GM12878 (cell line): ENCODE results near the gene RREB1. TPM values are rescaled to one million over a fixed set of nuclear protein-coding genes. Genes with fewer than 3 reads are reported as not detected.

ENCODE experiments used
- ATAC-seq: fragments of 200-7000 bp; cut with Tn5 transposase; 3 replicates; pipeline ENCODE4 v1.9.1; 2020; ENCODE audit warnings: mild to moderate bottlenecking, moderate library complexity
- BruUV-seq: library from RNA; stranded (reverse); fragments of 400-500 nt; replicated peaks from 2 replicates; lab custom pipeline; 2021; lab: Mats Ljungman, UMichigan
- CTCF ChIA-PET: fragments of 300-600 bp; sonication (Branson Sonifier 250); formaldehyde crosslinking; extraction: SDS; loops from one replicate; lab custom pipeline; 2021; ENCODE audit warnings: inconsistent platforms; lab: Yijun Ruan, JAX
- POLR2A ChIA-PET: fragments of 350-600 bp; formaldehyde crosslinking; extraction: SDS; loops from one replicate; lab custom pipeline; 2021; ENCODE audit warnings: inconsistent platforms; lab: Charles Lee
- RAD21 ChIA-PET: fragments of 300-600 bp; sonication (Branson Sonifier 250); formaldehyde crosslinking; loops from one replicate; lab custom pipeline; 2023; ENCODE audit warnings: antibody characterized with exemption; ENCODE audit not compliant: unreplicated experiment; lab: Charles Lee
- SMC1A ChIA-PET: fragments of 300-600 bp; sonication (Branson Sonifier 250); formaldehyde crosslinking; loops from one replicate; lab custom pipeline; 2023; ENCODE audit not compliant: unreplicated experiment, uncharacterized antibody; lab: Charles Lee
- DNase-seq: peaks from one replicate; pipeline ENCODE4 v3.0.0-alpha.2; 2011; ENCODE audit warnings: low read depth, low spot score
- FAIRE-seq: peaks from 3 replicates; lab custom pipeline; 2011; peaks lifted over from hg19 to GRCh38; lab: Jason Lieb, UNC
- H2AFZ ChIP-seq: 2 replicates; pipeline ENCODE4 v1.6.0; 2011; ENCODE audit warnings: low read depth, low read length, control low read depth; ENCODE audit not compliant: control insufficient read depth
- H3K27ac ChIP-seq: 2 replicates; pipeline ENCODE4 v1.5.1; 2011; ENCODE audit warnings: control low read depth; ENCODE audit not compliant: control insufficient read depth, insufficient read depth
- H3K27me3 ChIP-seq, 2 experiments: replicated peaks in 1 of 2; 2 replicates each; pipeline versions ENCODE4 v1.6.0 to v1.6.1; 2011; ENCODE audit warnings: low read length in 1 of 2; ENCODE audit not compliant: control insufficient read depth in 2 of 2, insufficient read depth in 2 of 2
- H3K36me3 ChIP-seq, 2 experiments: 2 replicates each; pipeline ENCODE4 v1.5.1; 2011; ENCODE audit warnings: low read length in 1 of 2; ENCODE audit not compliant: control insufficient read depth in 2 of 2, insufficient read depth in 2 of 2
- H3K4me1 ChIP-seq: 2 replicates; pipeline ENCODE4 v1.6.1; 2011; ENCODE audit warnings: mild to moderate bottlenecking, low read length, moderate library complexity, mixed read lengths; ENCODE audit not compliant: control insufficient read depth, insufficient read depth
- H3K4me2 ChIP-seq: 2 replicates; pipeline ENCODE4 v1.6.0; 2011; ENCODE audit warnings: control low read depth; ENCODE audit not compliant: control insufficient read depth, insufficient read depth
- H3K4me3 ChIP-seq: fragments of 200-600 bp; sonication (generic); 2 replicates; pipeline ENCODE4 v1.5.1; 2016
- H3K79me2 ChIP-seq: 2 replicates; pipeline ENCODE4 v1.6.0; 2011; ENCODE audit warnings: low read length; ENCODE audit not compliant: control insufficient read depth, insufficient read depth
- H3K9ac ChIP-seq: 2 replicates; pipeline ENCODE4 v1.8.0; 2011; ENCODE audit warnings: low read length, control low read depth, mixed read lengths; ENCODE audit not compliant: control insufficient read depth, insufficient read depth
- H3K9me3 ChIP-seq: replicated peaks from 3 replicates; pipeline ENCODE4 v1.5.1; 2011; ENCODE audit warnings: mild to moderate bottlenecking, low read length; ENCODE audit not compliant: control insufficient read depth, insufficient read depth
- H4K20me1 ChIP-seq: 2 replicates; pipeline ENCODE4 v1.6.0; 2011; ENCODE audit not compliant: control insufficient read depth, insufficient read depth
- GABPA ChIP-seq: IDR thresholded peaks from 2 replicates; pipeline ENCODE4 v1.6.1; 2014; ENCODE audit warnings: antibody characterized with exemption, low read depth, mild to moderate bottlenecking, inconsistent platforms
- HDAC6 ChIP-seq: fragments of 200-600 bp; sonication (generic); IDR thresholded peaks from one replicate; pipeline ENCODE4 v1.8.0; 2017; ENCODE audit warnings: antibody characterized with exemption; ENCODE audit not compliant: unreplicated experiment
- NBN ChIP-seq: fragments of 450-650 bp; IDR thresholded peaks from 2 replicates; pipeline ENCODE4 v1.6.1; 2016
- NFIC ChIP-seq: IDR thresholded peaks from 2 replicates; pipeline ENCODE4 v1.6.1; 2012; ENCODE audit warnings: low read depth, mild to moderate bottlenecking, inconsistent platforms, low read length, moderate library complexity
- NR2F1 ChIP-seq: fragments of 450-650 bp; conservative IDR thresholded peaks from 2 replicates; pipeline ENCODE4 v1.6.1; 2017; ENCODE audit warnings: mild to moderate bottlenecking
- RCOR1 ChIP-seq: conservative IDR thresholded peaks from 2 replicates; pipeline ENCODE4 v1.6.1; 2012; ENCODE audit warnings: low read depth, low read length, improper control_type of control experiment
- SMARCA5 ChIP-seq: fragments of 450-650 bp; IDR thresholded peaks from 2 replicates; pipeline ENCODE4 v1.6.1; 2017; ENCODE audit warnings: mild to moderate bottlenecking
- SREBF1 ChIP-seq: IDR thresholded peaks from 2 replicates; pipeline ENCODE4 v1.6.1; 2012; ENCODE audit warnings: mild to moderate bottlenecking, low read length
- STAT3 ChIP-seq: IDR thresholded peaks from 2 replicates; pipeline ENCODE4 v1.6.1; 2011; ENCODE audit warnings: low read depth, low read length, improper control_type of control experiment
- YBX1 ChIP-seq: fragments of 450-650 bp; IDR thresholded peaks from 2 replicates; pipeline ENCODE4 v1.6.1; 2016; ENCODE audit warnings: antibody characterized with exemption
- WGBS: methylation state at CpG from one replicate; pipeline ENCODE4 v1.1.6; 2016; ENCODE audit warnings: low lambda C conversion rate; ENCODE audit not compliant: insufficient replicate concordance, insufficient coverage; ENCODE audit errors: missing lambda C conversion rate; 5-methylcytosine and 5-hydroxymethylcytosine counted together
- in situ Hi-C: fragments of 300-500 bp; cut with MboI; formaldehyde crosslinking; loops from 9 replicates; pipeline ENCODE4 v1.14.3; 2018; ENCODE audit warnings: mixed read lengths
- intact Hi-C: fragments of 100-400 bp; cut with micrococcal nuclease; formaldehyde crosslinking; loops from one replicate; pipeline ENCODE4 v1.14.2; 2022; ENCODE audit not compliant: unreplicated experiment
- polyA plus RNA-seq, 11 experiments: library from polyadenylated mRNA; depleted of rRNA in 4 of 11; unstranded in 6 of 11; stranded (reverse) in 5 of 11; fragments of >200 nt; fragmentation: Nextera tagmentation in 4 of 11; fragmentation: Illumina TruSeq in 1 of 11; extraction: Ambion mirVana in 4 of 11; extraction: Trizol in 1 of 11; gene quantifications; 1 replicate in 1 of 11; 2 replicates in 10 of 11; pipeline versions ENCODE4 v1.2.1 to v1.2.3, GENCODE V29; 2011 to 2016; ENCODE audit warnings: inconsistent platforms in 2 of 11, missing spikeins in 2 of 11, low read depth in 1 of 11
- total RNA-seq, 4 experiments: library from RNA; depleted of rRNA in 3 of 4; stranded (reverse); fragments of >200 nt in 3 of 4; fragmentation: Illumina TruSeq in 1 of 4; extraction: Trizol in 1 of 4; gene quantifications; 2 replicates each; pipeline versions ENCODE4 v1.2.1 to v1.2.3, GENCODE V29; 2013 to 2021
- TF ChIP-seq, protein P1 (sequence below): fragments of 450-650 bp; conservative IDR thresholded peaks from 2 replicates; pipeline ENCODE4 v1.6.1; 2017; ENCODE audit warnings: mild to moderate bottlenecking, moderate library complexity
- TF ChIP-seq, protein P2 (sequence below): fragments of 450-650 bp; IDR thresholded peaks from 2 replicates; pipeline ENCODE4 v1.6.1; 2016; ENCODE audit warnings: mild to moderate bottlenecking
- TF ChIP-seq, protein P3 (sequence below): fragments of 450-650 bp; IDR thresholded peaks from 2 replicates; pipeline ENCODE4 v1.6.1; 2018; ENCODE audit warnings: mild to moderate bottlenecking, low read depth, moderate library complexity; ENCODE audit not compliant: partially characterized antibody
- TF ChIP-seq, protein P4 (sequence below): fragments of 450-650 bp; IDR thresholded peaks from 2 replicates; pipeline ENCODE4 v1.6.1; 2017; ENCODE audit warnings: mild to moderate bottlenecking, moderate library complexity

RREB1 gene
- total and polyA plus RNA-seq, 10 of the 15 experiments (the other 5 are each of a cell fraction or from before 2014, with no cell fraction given), result 1.9 to 30.3 (median 8.6) TPM

DNA sequence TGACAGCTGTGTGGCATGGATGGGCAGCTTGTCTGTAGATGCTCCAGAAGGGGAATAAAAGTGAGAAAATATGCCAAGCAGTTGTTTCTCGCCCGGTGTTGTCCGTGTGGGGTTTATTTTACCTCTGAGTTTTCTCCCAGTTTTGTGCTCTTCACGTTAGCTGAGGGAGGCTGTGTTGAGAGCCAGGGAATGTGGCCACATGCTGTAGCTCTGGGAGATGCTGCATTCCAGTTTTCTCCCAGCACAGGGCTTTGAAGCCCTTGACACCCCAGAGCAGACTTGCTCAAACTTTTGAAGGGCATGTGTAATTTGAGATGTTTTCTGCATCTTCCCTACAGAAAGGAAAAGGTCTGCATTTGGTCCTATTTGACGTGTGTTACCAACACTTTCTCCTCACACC, 67.7 kb downstream of the RREB1 start:
- peaks cover 54% of the 10 kb centered on the region for H3K79me2 ChIP-seq
- TF ChIP-seq SREBF1, result no peak
- TF ChIP-seq, protein P1, sequence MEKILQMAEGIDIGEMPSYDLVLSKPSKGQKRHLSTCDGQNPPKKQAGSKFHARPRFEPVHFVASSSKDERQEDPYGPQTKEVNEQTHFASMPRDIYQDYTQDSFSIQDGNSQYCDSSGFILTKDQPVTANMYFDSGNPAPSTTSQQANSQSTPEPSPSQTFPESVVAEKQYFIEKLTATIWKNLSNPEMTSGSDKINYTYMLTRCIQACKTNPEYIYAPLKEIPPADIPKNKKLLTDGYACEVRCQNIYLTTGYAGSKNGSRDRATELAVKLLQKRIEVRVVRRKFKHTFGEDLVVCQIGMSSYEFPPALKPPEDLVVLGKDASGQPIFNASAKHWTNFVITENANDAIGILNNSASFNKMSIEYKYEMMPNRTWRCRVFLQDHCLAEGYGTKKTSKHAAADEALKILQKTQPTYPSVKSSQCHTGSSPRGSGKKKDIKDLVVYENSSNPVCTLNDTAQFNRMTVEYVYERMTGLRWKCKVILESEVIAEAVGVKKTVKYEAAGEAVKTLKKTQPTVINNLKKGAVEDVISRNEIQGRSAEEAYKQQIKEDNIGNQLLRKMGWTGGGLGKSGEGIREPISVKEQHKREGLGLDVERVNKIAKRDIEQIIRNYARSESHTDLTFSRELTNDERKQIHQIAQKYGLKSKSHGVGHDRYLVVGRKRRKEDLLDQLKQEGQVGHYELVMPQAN, result no peak
- TF ChIP-seq STAT3, result no peak
- TF ChIP-seq NR2F1, result no peak
- TF ChIP-seq RCOR1, result no peak
- TF ChIP-seq, protein P2, sequence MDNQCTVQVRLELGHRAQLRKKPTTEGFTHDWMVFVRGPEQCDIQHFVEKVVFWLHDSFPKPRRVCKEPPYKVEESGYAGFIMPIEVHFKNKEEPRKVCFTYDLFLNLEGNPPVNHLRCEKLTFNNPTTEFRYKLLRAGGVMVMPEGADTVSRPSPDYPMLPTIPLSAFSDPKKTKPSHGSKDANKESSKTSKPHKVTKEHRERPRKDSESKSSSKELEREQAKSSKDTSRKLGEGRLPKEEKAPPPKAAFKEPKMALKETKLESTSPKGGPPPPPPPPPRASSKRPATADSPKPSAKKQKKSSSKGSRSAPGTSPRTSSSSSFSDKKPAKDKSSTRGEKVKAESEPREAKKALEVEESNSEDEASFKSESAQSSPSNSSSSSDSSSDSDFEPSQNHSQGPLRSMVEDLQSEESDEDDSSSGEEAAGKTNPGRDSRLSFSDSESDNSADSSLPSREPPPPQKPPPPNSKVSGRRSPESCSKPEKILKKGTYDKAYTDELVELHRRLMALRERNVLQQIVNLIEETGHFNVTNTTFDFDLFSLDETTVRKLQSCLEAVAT, result no peak
- no peak for TF ChIP-seq YBX1
- no peak for TF ChIP-seq GABPA
- TF ChIP-seq, protein P3, sequence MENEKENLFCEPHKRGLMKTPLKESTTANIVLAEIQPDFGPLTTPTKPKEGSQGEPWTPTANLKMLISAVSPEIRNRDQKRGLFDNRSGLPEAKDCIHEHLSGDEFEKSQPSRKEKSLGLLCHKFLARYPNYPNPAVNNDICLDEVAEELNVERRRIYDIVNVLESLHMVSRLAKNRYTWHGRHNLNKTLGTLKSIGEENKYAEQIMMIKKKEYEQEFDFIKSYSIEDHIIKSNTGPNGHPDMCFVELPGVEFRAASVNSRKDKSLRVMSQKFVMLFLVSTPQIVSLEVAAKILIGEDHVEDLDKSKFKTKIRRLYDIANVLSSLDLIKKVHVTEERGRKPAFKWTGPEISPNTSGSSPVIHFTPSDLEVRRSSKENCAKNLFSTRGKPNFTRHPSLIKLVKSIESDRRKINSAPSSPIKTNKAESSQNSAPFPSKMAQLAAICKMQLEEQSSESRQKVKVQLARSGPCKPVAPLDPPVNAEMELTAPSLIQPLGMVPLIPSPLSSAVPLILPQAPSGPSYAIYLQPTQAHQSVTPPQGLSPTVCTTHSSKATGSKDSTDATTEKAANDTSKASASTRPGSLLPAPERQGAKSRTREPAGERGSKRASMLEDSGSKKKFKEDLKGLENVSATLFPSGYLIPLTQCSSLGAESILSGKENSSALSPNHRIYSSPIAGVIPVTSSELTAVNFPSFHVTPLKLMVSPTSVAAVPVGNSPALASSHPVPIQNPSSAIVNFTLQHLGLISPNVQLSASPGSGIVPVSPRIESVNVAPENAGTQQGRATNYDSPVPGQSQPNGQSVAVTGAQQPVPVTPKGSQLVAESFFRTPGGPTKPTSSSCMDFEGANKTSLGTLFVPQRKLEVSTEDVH, result no peak
- TF ChIP-seq NFIC, result no peak
- TF ChIP-seq SMARCA5, result no peak
- TF ChIP-seq, protein P4, sequence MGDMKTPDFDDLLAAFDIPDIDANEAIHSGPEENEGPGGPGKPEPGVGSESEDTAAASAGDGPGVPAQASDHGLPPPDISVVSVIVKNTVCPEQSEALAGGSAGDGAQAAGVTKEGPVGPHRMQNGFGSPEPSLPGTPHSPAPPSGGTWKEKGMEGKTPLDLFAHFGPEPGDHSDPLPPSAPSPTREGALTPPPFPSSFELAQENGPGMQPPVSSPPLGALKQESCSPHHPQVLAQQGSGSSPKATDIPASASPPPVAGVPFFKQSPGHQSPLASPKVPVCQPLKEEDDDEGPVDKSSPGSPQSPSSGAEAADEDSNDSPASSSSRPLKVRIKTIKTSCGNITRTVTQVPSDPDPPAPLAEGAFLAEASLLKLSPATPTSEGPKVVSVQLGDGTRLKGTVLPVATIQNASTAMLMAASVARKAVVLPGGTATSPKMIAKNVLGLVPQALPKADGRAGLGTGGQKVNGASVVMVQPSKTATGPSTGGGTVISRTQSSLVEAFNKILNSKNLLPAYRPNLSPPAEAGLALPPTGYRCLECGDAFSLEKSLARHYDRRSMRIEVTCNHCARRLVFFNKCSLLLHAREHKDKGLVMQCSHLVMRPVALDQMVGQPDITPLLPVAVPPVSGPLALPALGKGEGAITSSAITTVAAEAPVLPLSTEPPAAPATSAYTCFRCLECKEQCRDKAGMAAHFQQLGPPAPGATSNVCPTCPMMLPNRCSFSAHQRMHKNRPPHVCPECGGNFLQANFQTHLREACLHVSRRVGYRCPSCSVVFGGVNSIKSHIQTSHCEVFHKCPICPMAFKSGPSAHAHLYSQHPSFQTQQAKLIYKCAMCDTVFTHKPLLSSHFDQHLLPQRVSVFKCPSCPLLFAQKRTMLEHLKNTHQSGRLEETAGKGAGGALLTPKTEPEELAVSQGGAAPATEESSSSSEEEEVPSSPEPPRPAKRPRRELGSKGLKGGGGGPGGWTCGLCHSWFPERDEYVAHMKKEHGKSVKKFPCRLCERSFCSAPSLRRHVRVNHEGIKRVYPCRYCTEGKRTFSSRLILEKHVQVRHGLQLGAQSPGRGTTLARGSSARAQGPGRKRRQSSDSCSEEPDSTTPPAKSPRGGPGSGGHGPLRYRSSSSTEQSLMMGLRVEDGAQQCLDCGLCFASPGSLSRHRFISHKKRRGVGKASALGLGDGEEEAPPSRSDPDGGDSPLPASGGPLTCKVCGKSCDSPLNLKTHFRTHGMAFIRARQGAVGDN, result no peak
- TF ChIP-seq HDAC6, result no peak
- no peak for TF ChIP-seq NBN
- TF ChIP-seq, all 136 proteins: peak for 0
- FAIRE-seq (no peak), DNase-seq (no peak), ATAC-seq (no peak)
- in situ Hi-C loops, result no loop called here
- no peak overlapping the region for H3K27ac ChIP-seq
- SMC1A ChIA-PET, result interaction anchor here (0.9 to 2.1 kb wide), 3 partner anchors 13 to 498 kb away, joined by 3 to 4 read pairs (median 3); no protein-coding TSS in a partner anchor
- POLR2A ChIA-PET, result interaction anchor here (0.9 kb wide), 1 partner anchor 22 kb away, joined by 3 read pairs; no protein-coding TSS in a partner anchor
- peaks cover 4% of the 10 kb centered on the region for H3K4me1 ChIP-seq
- 89% methylated on average over 5 of the region's 5 CpGs for whole genome bisulfite sequencing
- H4K20me1 ChIP-seq, result no peaks in the 10 kb centered on the region
- peaks cover 6 to 22% of the 10 kb centered on the region in 2 experiments for H3K36me3 ChIP-seq
- H3K4me2 ChIP-seq, result no peak overlapping the region
- H3K27me3 ChIP-seq, result no peaks in the 10 kb centered on the region
- H3K9me3 ChIP-seq, result no peaks in the 10 kb centered on the region
- intact Hi-C loops, result no loop called here
- H3K9ac ChIP-seq, result no peak overlapping the region
- RAD21 ChIA-PET, result no interaction called here
- BruUV-seq, result no TSS peak
- CTCF ChIA-PET, result interaction anchor here (1.7 kb wide), 1 partner anchor 7 kb away, joined by 5 read pairs; no protein-coding TSS in a partner anchor
- H3K4me3 ChIP-seq, result no peak overlapping the region
- H2AFZ ChIP-seq, result no peak overlapping the region
